Uterus (tissue), 2 donors: Measurements from ENCODE around the gene NEK10.

Experiments
- CTCF ChIP-seq, 4 experiments: fragments of 200-600 bp in 2 of 4; fragments of 450-650 bp in 2 of 4; sonication (generic) in 2 of 4; IDR thresholded peaks; one replicate each; pipeline ENCODE4 v1.5.1; 2016 to 2019; ENCODE audit warnings: antibody characterized with exemption in 4 of 4, mild to moderate bottlenecking in 2 of 4, moderate library complexity in 1 of 4
- POLR2A ChIP-seq, 2 donors: fragments of 450-650 bp; IDR thresholded peaks; one replicate each; pipeline ENCODE4 v1.6.1; 2016; ENCODE audit warnings: antibody characterized with exemption in 2 of 2, mild to moderate bottlenecking in 1 of 2, moderate library complexity in 1 of 2

- no peak for TF ChIP-seq POLR2A (IDR thresholded peaks at IDR 0.05)
- TF ChIP-seq CTCF (IDR thresholded peaks at IDR 0.05) = no peak
Measured at GRCh38 chr3:27114684-27115083, 254.5 kb downstream of the NEK10 start.
